Naive thymus-derived CD4-positive, alpha-beta T cell (primary cell): ENCODE measurements around the gene ADORA1. TPM values are rescaled to one million over a fixed set of nuclear protein-coding genes. Genes with fewer than 3 reads are reported as not detected.

ENCODE experiments used
- ATAC-seq: fragments of 150-1000 bp; cut with Tn5 transposase; 2 replicates; pipeline ENCODE4 v1.10.0; 2021; ENCODE audit warnings: mild to moderate bottlenecking, moderate library complexity
- CTCF ChIA-PET: fragments of 350-600 bp; sonication (Branson Sonifier 250); formaldehyde crosslinking; loops from one replicate; lab custom pipeline; 2021; ENCODE audit warnings: antibody characterized with exemption; lab: Charles Lee
- POLR2A ChIA-PET: fragments of 350-600 bp; sonication (Branson Sonifier 250); formaldehyde crosslinking; loops from one replicate; lab custom pipeline; 2021; ENCODE audit warnings: antibody characterized with exemption, inconsistent platforms; lab: Charles Lee
- DNase-seq, 9 donors: peaks; one replicate each; pipeline versions ENCODE4 v3.0.0 to v3.0.0-alpha.2; 2020 to 2022; ENCODE audit warnings: mixed read lengths in 1 of 9
- H3K27ac ChIP-seq: one replicate; pipeline ENCODE4 v1.7.0; 2013; ENCODE audit warnings: mild to moderate bottlenecking, low read depth, low read length, moderate library complexity
- H3K27me3 ChIP-seq, 2 donors: one replicate each; pipeline ENCODE4 v1.7.0; 2013; ENCODE audit warnings: low read length in 2 of 2, mild to moderate bottlenecking in 2 of 2, moderate library complexity in 2 of 2; ENCODE audit not compliant: control insufficient read depth in 2 of 2, insufficient read depth in 2 of 2
- H3K36me3 ChIP-seq, 3 experiments: 1 replicate in 2 of 3; 2 replicates in 1 of 3; pipeline ENCODE4 v1.7.0; 2013; ENCODE audit warnings: low read length in 3 of 3, mild to moderate bottlenecking in 3 of 3, moderate library complexity in 1 of 3; ENCODE audit not compliant: insufficient read depth in 3 of 3, control insufficient read depth in 2 of 3
- H3K4me1 ChIP-seq, 2 donors: one replicate each; pipeline ENCODE4 v1.7.0; 2013; ENCODE audit warnings: low read length in 2 of 2, mild to moderate bottlenecking in 2 of 2, moderate library complexity in 1 of 2; ENCODE audit not compliant: control insufficient read depth in 2 of 2, insufficient read depth in 2 of 2
- H3K4me3 ChIP-seq: 2 replicates; pipeline ENCODE4 v1.7.0; 2013; ENCODE audit warnings: mild to moderate bottlenecking, low read length
- H3K9me3 ChIP-seq, 3 experiments: 1 replicate in 2 of 3; 2 replicates in 1 of 3; pipeline ENCODE4 v1.7.0; 2013; ENCODE audit warnings: low read length in 3 of 3; ENCODE audit not compliant: control insufficient read depth in 2 of 3
- H3K27ac Mint-ChIP-seq, 9 donors: one replicate each; pipeline ENCODE4 v1.8.0; 2020 to 2022; ENCODE audit warnings: mixed read lengths in 9 of 9, mild to moderate bottlenecking in 8 of 9, moderate library complexity in 5 of 9, inconsistent platforms in 2 of 9
- H3K27me3 Mint-ChIP-seq, 5 donors: one replicate each; pipeline ENCODE4 v1.8.0; 2021 to 2022; ENCODE audit warnings: mixed read lengths in 5 of 5, mild to moderate bottlenecking in 1 of 5
- H3K36me3 Mint-ChIP-seq, 5 donors: one replicate each; pipeline ENCODE4 v1.8.0; 2020 to 2022; ENCODE audit warnings: mixed read lengths in 5 of 5, mild to moderate bottlenecking in 3 of 5, inconsistent platforms in 1 of 5
- H3K4me1 Mint-ChIP-seq, 7 donors: one replicate each; pipeline ENCODE4 v1.8.0; 2020 to 2022; ENCODE audit warnings: mixed read lengths in 7 of 7, mild to moderate bottlenecking in 3 of 7, inconsistent platforms in 1 of 7
- H3K4me3 Mint-ChIP-seq, 10 donors: one replicate each; pipeline ENCODE4 v1.8.0; 2020 to 2022; ENCODE audit warnings: mild to moderate bottlenecking in 10 of 10, mixed read lengths in 10 of 10, moderate library complexity in 6 of 10, inconsistent platforms in 2 of 10
- H3K9me3 Mint-ChIP-seq, 11 donors: one replicate each; pipeline ENCODE4 v1.8.0; 2020 to 2022; ENCODE audit warnings: mixed read lengths in 11 of 11, mild to moderate bottlenecking in 4 of 11, inconsistent platforms in 1 of 11, moderate library complexity in 1 of 11
- intact Hi-C, 2 donors: fragments of 100-400 bp; cut with micrococcal nuclease; formaldehyde crosslinking; loops; one replicate each; pipeline ENCODE4 v1.15.1; 2023
- polyA plus RNA-seq, 2 donors: library from polyadenylated mRNA; unstranded; fragments of 300-500 nt; fragmentation: Illumina TruSeq; gene quantifications; one replicate each; pipeline ENCODE4 v1.2.3, GENCODE V29; 2021
- total RNA-seq, 6 experiments: library from RNA in 5 of 6; stranded (reverse) in 5 of 6; gene quantifications; 1 replicate in 5 of 6; 2 replicates in 1 of 6; pipeline ENCODE4 v1.2.3 and lab custom pipeline; 2021 to 2026

ADORA1 gene
- total and polyA plus RNA-seq, 7 experiments from 2014 or later = 0.44 TPM; not detected in 6

- Mint-ChIP-seq H3K4me1 (no peaks in the 10 kb centered on the region), H3K27me3 (peaks cover 0 to 13% (median 3%) of the 10 kb centered on the region in 5 donors), H3K4me3 (no peak overlapping the region), H3K36me3 (peaks cover 0 to 6% (median 0%) of the 10 kb centered on the region in 5 donors), H3K9me3 (peaks cover 0 to 14% (median 6%) of the 10 kb centered on the region in 11 donors), H3K27ac (no peak overlapping the region)
- H3K4me1 ChIP-seq = no peaks in the 10 kb centered on the region
- no peak for DNase-seq
- H3K9me3 ChIP-seq = no peaks in the 10 kb centered on the region
- ChIA-PET POLR2A (no interaction called here), CTCF (no interaction called here)
- intact Hi-C loops = no loop called here
- H3K36me3 ChIP-seq = no peaks in the 10 kb centered on the region
- no peak overlapping the region for H3K4me3 ChIP-seq
- no peak for ATAC-seq
- no peak overlapping the region for H3K27ac ChIP-seq
- H3K27me3 ChIP-seq = no peaks in the 10 kb centered on the region
Observed at GRCh38 chr1:203145321-203146041, 18.0 kb downstream of the ADORA1 start.

- no peaks in the 10 kb centered on the region for H3K4me1 Mint-ChIP-seq
- H3K4me1 ChIP-seq = no peaks in the 10 kb centered on the region
- H3K27ac ChIP-seq = no peak overlapping the region
- CTCF ChIA-PET = no interaction called here
- POLR2A ChIA-PET = no interaction called here
- peaks cover 0 to 8% (median 3%) of the 10 kb centered on the region in 5 donors for H3K27me3 Mint-ChIP-seq
- peaks cover 0 to 14% (median 6%) of the 10 kb centered on the region in 11 donors for H3K9me3 Mint-ChIP-seq
- no peaks in the 10 kb centered on the region for H3K36me3 ChIP-seq
- H3K36me3 Mint-ChIP-seq = peaks cover 0 to 6% (median 0%) of the 10 kb centered on the region in 5 donors
- H3K4me3 Mint-ChIP-seq = no peak overlapping the region
- DNase-seq = no peak
- no peak overlapping the region for H3K27ac Mint-ChIP-seq
- no peak for ATAC-seq
- intact Hi-C loops = no loop called here
- no peaks in the 10 kb centered on the region for H3K27me3 ChIP-seq
- no peaks in the 10 kb centered on the region for H3K9me3 ChIP-seq
- no peak overlapping the region for H3K4me3 ChIP-seq
Observed at GRCh38 chr1:203146042-203146369, 18.5 kb downstream of the ADORA1 start.

- Histone ChIP-seq H3K27me3 (no peaks in the 10 kb centered on the region), H3K4me1 (no peaks in the 10 kb centered on the region), H3K36me3 (no peaks in the 10 kb centered on the region), H3K9me3 (no peaks in the 10 kb centered on the region), H3K4me3 (no peak overlapping the region), H3K27ac (no peak overlapping the region)
- no peak for ATAC-seq
- H3K4me1 Mint-ChIP-seq = no peaks in the 10 kb centered on the region
- H3K36me3 Mint-ChIP-seq = peaks cover 0 to 6% (median 0%) of the 10 kb centered on the region in 5 donors
- intact Hi-C loops = no loop called here
- ChIA-PET POLR2A (no interaction called here), CTCF (interaction anchor here (0.6 kb wide), 1 partner anchor 244 kb away, joined by 3 read pairs; no protein-coding TSS in a partner anchor)
- H3K27ac Mint-ChIP-seq = no peak overlapping the region
- no peak for DNase-seq
- H3K9me3 Mint-ChIP-seq = peaks cover 0 to 14% (median 6%) of the 10 kb centered on the region in 11 donors
- H3K4me3 Mint-ChIP-seq = no peak overlapping the region
- peaks cover 0 to 5% (median 3%) of the 10 kb centered on the region in 5 donors for H3K27me3 Mint-ChIP-seq
Observed at GRCh38 chr1:203146537-203146936, 19.0 kb downstream of the ADORA1 start.

GRCh38 chr1:203147376-203147775 is 19.9 kb downstream of the ADORA1 start:
- Mint-ChIP-seq H3K27me3 (peaks cover 0 to 5% (median 3%) of the 10 kb centered on the region in 5 donors), H3K36me3 (peaks cover 0 to 3% (median 0%) of the 10 kb centered on the region in 5 donors), H3K4me1 (no peaks in the 10 kb centered on the region), H3K4me3 (no peak overlapping the region), H3K27ac (no peak overlapping the region), H3K9me3 (peaks cover 0 to 10% (median 3%) of the 10 kb centered on the region in 11 donors)
- Histone ChIP-seq H3K36me3 (no peaks in the 10 kb centered on the region), H3K27me3 (no peaks in the 10 kb centered on the region), H3K9me3 (no peaks in the 10 kb centered on the region), H3K27ac (no peak overlapping the region), H3K4me3 (no peak overlapping the region), H3K4me1 (no peaks in the 10 kb centered on the region)
- ChIA-PET POLR2A (no interaction called here), CTCF (no interaction called here)
- intact Hi-C loops = no loop called here
- DNase-seq (no peak), ATAC-seq (no peak)

GRCh38 chr1:203148127-203148526 is 20.6 kb downstream of the ADORA1 start:
- H3K27ac ChIP-seq = no peak overlapping the region
- no peak overlapping the region for H3K4me3 ChIP-seq
- Mint-ChIP-seq H3K9me3 (peaks cover 0 to 9% (median 3%) of the 10 kb centered on the region in 11 donors), H3K4me3 (no peak overlapping the region), H3K36me3 (peaks cover 0 to 3% (median 0%) of the 10 kb centered on the region in 5 donors), H3K27me3 (peaks cover 0 to 5% (median 3%) of the 10 kb centered on the region in 5 donors), H3K27ac (no peak overlapping the region), H3K4me1 (no peaks in the 10 kb centered on the region)
- ChIA-PET CTCF (interaction anchor here (0.5 kb wide), 1 partner anchor 577 kb away, joined by 5 read pairs; no protein-coding TSS in a partner anchor), POLR2A (no interaction called here)
- no peak for ATAC-seq
- no peaks in the 10 kb centered on the region for H3K27me3 ChIP-seq
- no peaks in the 10 kb centered on the region for H3K36me3 ChIP-seq
- no peak for DNase-seq
- no peaks in the 10 kb centered on the region for H3K9me3 ChIP-seq
- H3K4me1 ChIP-seq = no peaks in the 10 kb centered on the region
- intact Hi-C loops = no loop called here

- ChIA-PET POLR2A (no interaction called here), CTCF (no interaction called here)
- Histone ChIP-seq H3K4me3 (no peak overlapping the region), H3K4me1 (no peaks in the 10 kb centered on the region), H3K27me3 (no peaks in the 10 kb centered on the region), H3K9me3 (no peaks in the 10 kb centered on the region), H3K36me3 (no peaks in the 10 kb centered on the region), H3K27ac (no peak overlapping the region)
- H3K4me1 Mint-ChIP-seq = no peaks in the 10 kb centered on the region
- no peak for DNase-seq
- H3K27ac Mint-ChIP-seq = no peak overlapping the region
- intact Hi-C loops = no loop called here
- peaks cover 0 to 5% (median 1%) of the 10 kb centered on the region in 5 donors for H3K27me3 Mint-ChIP-seq
- H3K4me3 Mint-ChIP-seq = no peak overlapping the region
- ATAC-seq = no peak
- peaks cover 0 to 1% (median 0%) of the 10 kb centered on the region in 5 donors for H3K36me3 Mint-ChIP-seq
- peaks cover 0 to 7% (median 1%) of the 10 kb centered on the region in 11 donors for H3K9me3 Mint-ChIP-seq
Observed at GRCh38 chr1:203148579-203148978, 21.1 kb downstream of the ADORA1 start.
